GM23338 (cell line): ENCODE measurements around the gene PRMT3.

Experiments
- CREB1 ChIP-seq: fragments of 250-450 bp; sonication (Bioruptor Pico); IDR thresholded peaks from 2 replicates; pipeline ENCODE4 v1.5.0; 2020; ENCODE audit warnings: low read depth, mild to moderate bottlenecking, moderate library complexity
- CTCF ChIP-seq, 2 experiments: fragments of 200-600 bp in 1 of 2; sonication (generic) in 1 of 2; conservative IDR thresholded peaks; 2 replicates each; pipeline versions ENCODE4 v1.5.1 to v1.6.1; 2016 to 2017; ENCODE audit warnings: antibody characterized with exemption in 2 of 2, low read depth in 2 of 2, mild to moderate bottlenecking in 2 of 2, moderate library complexity in 1 of 2
- EZH2 ChIP-seq: fragments of 200-600 bp; sonication (generic); IDR thresholded peaks from one replicate; pipeline ENCODE4 v1.8.0; 2017; ENCODE audit warnings: antibody characterized with exemption, mild to moderate bottlenecking, low read depth; ENCODE audit not compliant: unreplicated experiment
- EZH2phosphoT487 ChIP-seq: fragments of 200-600 bp; sonication (generic); IDR thresholded peaks from one replicate; pipeline ENCODE4 v1.8.1; 2018; ENCODE audit warnings: antibody characterized with exemption; ENCODE audit not compliant: unreplicated experiment
- POLR2AphosphoS5 ChIP-seq: IDR thresholded peaks from 2 replicates; pipeline ENCODE4 v1.6.1; 2016; ENCODE audit warnings: antibody characterized with exemption, low read depth
- REST ChIP-seq: IDR thresholded peaks from one replicate; pipeline ENCODE4 v1.6.1; 2018; ENCODE audit warnings: antibody characterized with exemption; ENCODE audit not compliant: unreplicated experiment
- ZNF114 ChIP-seq: fragments of 250-450 bp; sonication (Bioruptor Pico); IDR thresholded peaks from 2 replicates; pipeline ENCODE4 v1.5.0; 2020; ENCODE audit warnings: mild to moderate bottlenecking, moderate library complexity
- ZNF331 ChIP-seq: fragments of 250-450 bp; sonication (Bioruptor Pico); IDR thresholded peaks from 2 replicates; pipeline ENCODE4 v1.5.0; 2020; ENCODE audit warnings: low read depth, mild to moderate bottlenecking, moderate library complexity

- TF ChIP-seq CTCF (conservative IDR thresholded peaks at IDR 0.05; ENCODE audit: low read depth in 2 of 2) (no peak), POLR2AphosphoS5 (no peak), EZH2 (no peak), CREB1 (no peak), ZNF331 (CRISPR knock-in tag) (no peak), REST (no peak), EZH2phosphoT487 (no peak), ZNF114 (CRISPR knock-in tag) (no peak)
Measured at GRCh38 chr11:20501252-20501651, 113.7 kb downstream of the PRMT3 start.
